Breast epithelium (tissue), 3 donors: Measurements from ENCODE around the gene LPP.

ENCODE experiments used
- POLR2A ChIP-seq: fragments of 450-650 bp; IDR thresholded peaks from one replicate; pipeline ENCODE4 v1.6.1; 2016; ENCODE audit warnings: antibody characterized with exemption, mild to moderate bottlenecking, moderate library complexity
- POLR2AphosphoS5 ChIP-seq, 3 donors: sonication (generic); formaldehyde crosslinking; IDR thresholded peaks; one replicate each; pipeline ENCODE4 v1.6.1; 2017; ENCODE audit warnings: antibody characterized with exemption in 3 of 3
- TF ChIP-seq, protein P1 (sequence below), 3 donors: fragments of 450-650 bp; IDR thresholded peaks; one replicate each; pipeline ENCODE4 v1.5.1; 2016 to 2017; ENCODE audit warnings: antibody characterized with exemption in 3 of 3, mild to moderate bottlenecking in 3 of 3, moderate library complexity in 3 of 3

DNA sequence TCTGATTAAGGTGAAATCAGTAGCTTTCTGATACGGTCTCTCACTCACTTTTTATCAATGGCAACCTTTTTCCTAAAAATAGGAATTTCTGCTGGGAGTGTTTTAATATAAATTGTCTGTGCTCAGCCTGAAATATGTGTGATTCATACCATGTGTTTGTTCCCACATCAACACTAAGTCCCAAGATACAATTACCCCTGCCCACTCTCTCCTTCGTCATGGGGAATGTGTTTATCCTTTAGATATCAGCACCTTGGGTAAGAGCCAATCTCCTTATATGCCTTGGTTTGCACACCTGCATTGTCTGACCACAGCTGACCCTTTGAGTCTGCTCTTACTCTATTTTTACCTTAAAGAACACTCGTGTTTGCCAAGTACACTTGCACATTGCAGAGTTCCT is 356.4 kb downstream of the LPP start:
- no peak for TF ChIP-seq POLR2AphosphoS5 (IDR thresholded peaks at IDR 0.05)
- TF ChIP-seq, protein P1, sequence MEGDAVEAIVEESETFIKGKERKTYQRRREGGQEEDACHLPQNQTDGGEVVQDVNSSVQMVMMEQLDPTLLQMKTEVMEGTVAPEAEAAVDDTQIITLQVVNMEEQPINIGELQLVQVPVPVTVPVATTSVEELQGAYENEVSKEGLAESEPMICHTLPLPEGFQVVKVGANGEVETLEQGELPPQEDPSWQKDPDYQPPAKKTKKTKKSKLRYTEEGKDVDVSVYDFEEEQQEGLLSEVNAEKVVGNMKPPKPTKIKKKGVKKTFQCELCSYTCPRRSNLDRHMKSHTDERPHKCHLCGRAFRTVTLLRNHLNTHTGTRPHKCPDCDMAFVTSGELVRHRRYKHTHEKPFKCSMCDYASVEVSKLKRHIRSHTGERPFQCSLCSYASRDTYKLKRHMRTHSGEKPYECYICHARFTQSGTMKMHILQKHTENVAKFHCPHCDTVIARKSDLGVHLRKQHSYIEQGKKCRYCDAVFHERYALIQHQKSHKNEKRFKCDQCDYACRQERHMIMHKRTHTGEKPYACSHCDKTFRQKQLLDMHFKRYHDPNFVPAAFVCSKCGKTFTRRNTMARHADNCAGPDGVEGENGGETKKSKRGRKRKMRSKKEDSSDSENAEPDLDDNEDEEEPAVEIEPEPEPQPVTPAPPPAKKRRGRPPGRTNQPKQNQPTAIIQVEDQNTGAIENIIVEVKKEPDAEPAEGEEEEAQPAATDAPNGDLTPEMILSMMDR (IDR thresholded peaks at IDR 0.05): no peak
- no peak for TF ChIP-seq POLR2A
